CD4-positive, CD25-positive, alpha-beta regulatory T cell (primary cell): ENCODE results near the gene KCP. TPM values are rescaled to one million over a fixed set of nuclear protein-coding genes. Genes with fewer than 3 reads are reported as not detected.

Experiments used
- ATAC-seq, 2 donors: fragments of 150-1000 bp; cut with Tn5 transposase; one replicate each; pipeline ENCODE4 v1.10.0; 2021; ENCODE audit warnings: low read depth in 2 of 2, moderate number of reproducible peaks in 2 of 2, moderate library complexity in 1 of 2
- DNase-seq, 3 donors: peaks; one replicate each; pipeline versions ENCODE4 v3.0.0 to v3.0.0-alpha.2; 2012 to 2022; ENCODE audit warnings: mixed read lengths in 1 of 3
- H3K27ac ChIP-seq: one replicate; pipeline ENCODE4 v1.7.0; 2013; ENCODE audit warnings: mild to moderate bottlenecking, low read length; ENCODE audit not compliant: insufficient read depth, poor library complexity, severe bottlenecking
- H3K27me3 ChIP-seq: one replicate; pipeline ENCODE4 v1.7.0; 2013; ENCODE audit warnings: low read length; ENCODE audit not compliant: control insufficient read depth, insufficient read depth
- H3K36me3 ChIP-seq: one replicate; pipeline ENCODE4 v1.7.0; 2013; ENCODE audit warnings: mild to moderate bottlenecking, low read length, moderate library complexity; ENCODE audit not compliant: control insufficient read depth, insufficient read depth
- H3K4me1 ChIP-seq: 2 replicates; pipeline ENCODE4 v1.7.0; 2013; ENCODE audit warnings: mild to moderate bottlenecking, low read length; ENCODE audit not compliant: insufficient read depth, control insufficient read depth, poor library complexity, severe bottlenecking
- H3K4me3 ChIP-seq: one replicate; pipeline ENCODE4 v1.7.0; 2013; ENCODE audit warnings: low read depth, mild to moderate bottlenecking, low read length, moderate library complexity
- H3K9me3 ChIP-seq, 2 experiments: 1 replicate in 1 of 2; 2 replicates in 1 of 2; pipeline ENCODE4 v1.7.0; 2013; ENCODE audit warnings: low read length in 2 of 2, mild to moderate bottlenecking in 1 of 2, moderate library complexity in 1 of 2; ENCODE audit not compliant: control insufficient read depth in 2 of 2
- H3K27ac Mint-ChIP-seq, 3 donors: one replicate each; pipeline ENCODE4 v1.8.0; 2020 to 2022; ENCODE audit warnings: mild to moderate bottlenecking in 3 of 3, mixed read lengths in 3 of 3, moderate library complexity in 2 of 3
- H3K27me3 Mint-ChIP-seq: one replicate; pipeline ENCODE4 v1.8.0; 2022; ENCODE audit warnings: mild to moderate bottlenecking, mixed read lengths
- H3K36me3 Mint-ChIP-seq: one replicate; pipeline ENCODE4 v1.8.0; 2020; ENCODE audit warnings: mixed read lengths
- H3K4me1 Mint-ChIP-seq, 4 donors: one replicate each; pipeline ENCODE4 v1.8.0; 2020 to 2022; ENCODE audit warnings: mixed read lengths in 4 of 4, mild to moderate bottlenecking in 1 of 4
- H3K4me3 Mint-ChIP-seq, 4 donors: one replicate each; pipeline ENCODE4 v1.8.0; 2020 to 2022; ENCODE audit warnings: mild to moderate bottlenecking in 4 of 4, mixed read lengths in 4 of 4, moderate library complexity in 3 of 4
- H3K9me3 Mint-ChIP-seq, 7 donors: one replicate each; pipeline ENCODE4 v1.8.0; 2020 to 2022; ENCODE audit warnings: mixed read lengths in 7 of 7, mild to moderate bottlenecking in 3 of 7, moderate library complexity in 2 of 7
- polyA plus RNA-seq, 4 donors: library from polyadenylated mRNA; unstranded; fragments of 300-500 nt; fragmentation: Illumina TruSeq; gene quantifications; one replicate each; pipeline ENCODE4 v1.2.3, GENCODE V29; 2021
- total RNA-seq: library from RNA; stranded (reverse); gene quantifications from one replicate; pipeline ENCODE4 v1.2.3, GENCODE V29; 2022

KCP gene
- total and polyA plus RNA-seq, 5 donors from 2014 or later, result 0.08 to 0.22 (median 0.08) TPM; not detected in 2

DNA sequence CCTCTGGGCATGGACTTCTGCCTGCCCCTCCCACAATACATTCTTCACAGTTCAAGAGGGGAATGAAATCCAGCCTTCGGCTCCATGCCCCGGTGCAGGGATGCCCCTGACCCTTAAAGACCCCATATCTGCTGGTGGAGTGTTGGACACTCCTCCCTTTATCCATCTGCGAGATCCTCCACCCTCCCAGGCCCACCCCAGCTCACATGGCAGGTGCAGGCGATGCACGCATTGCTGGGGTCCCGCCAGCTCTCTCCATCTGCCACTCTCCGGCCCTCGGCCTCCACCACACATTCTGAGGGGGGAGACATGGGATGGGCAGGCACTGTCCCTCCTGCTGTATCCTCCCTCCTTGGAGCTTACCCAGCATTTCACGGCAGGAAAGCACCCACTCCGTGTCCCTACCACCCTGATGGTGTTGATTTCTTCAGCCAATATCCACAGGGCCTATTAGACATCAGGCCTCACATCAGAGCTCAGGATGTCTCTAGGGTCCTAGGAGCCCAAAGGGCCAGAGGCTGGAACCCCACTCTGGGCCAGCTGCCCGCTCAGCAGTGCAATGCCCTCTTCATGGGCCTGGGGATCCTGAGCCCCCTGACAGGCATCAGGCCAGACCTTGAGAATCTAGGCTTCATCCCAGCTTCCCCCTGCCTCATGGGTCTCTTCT, 29.6 kb downstream of the KCP start:
- H3K36me3 ChIP-seq, result no peaks in the 10 kb centered on the region
- no peaks in the 10 kb centered on the region for H3K4me1 ChIP-seq
- ATAC-seq (no peak), DNase-seq (no peak)
- H3K36me3 Mint-ChIP-seq, result no peaks in the 10 kb centered on the region
- H3K4me3 ChIP-seq, result no peak overlapping the region
- H3K27ac Mint-ChIP-seq, result peak overlapping the region in 1 of 3 donors; percentile 25
- no peak overlapping the region for H3K4me3 Mint-ChIP-seq
- peaks cover 0 to 2% (median 0%) of the 10 kb centered on the region in 7 donors for H3K9me3 Mint-ChIP-seq
- no peaks in the 10 kb centered on the region for H3K27me3 ChIP-seq
- H3K4me1 Mint-ChIP-seq, result no peaks in the 10 kb centered on the region
- no peaks in the 10 kb centered on the region for H3K9me3 ChIP-seq
- H3K27ac ChIP-seq, result no peak overlapping the region
- H3K27me3 Mint-ChIP-seq, result no peaks in the 10 kb centered on the region

DNA sequence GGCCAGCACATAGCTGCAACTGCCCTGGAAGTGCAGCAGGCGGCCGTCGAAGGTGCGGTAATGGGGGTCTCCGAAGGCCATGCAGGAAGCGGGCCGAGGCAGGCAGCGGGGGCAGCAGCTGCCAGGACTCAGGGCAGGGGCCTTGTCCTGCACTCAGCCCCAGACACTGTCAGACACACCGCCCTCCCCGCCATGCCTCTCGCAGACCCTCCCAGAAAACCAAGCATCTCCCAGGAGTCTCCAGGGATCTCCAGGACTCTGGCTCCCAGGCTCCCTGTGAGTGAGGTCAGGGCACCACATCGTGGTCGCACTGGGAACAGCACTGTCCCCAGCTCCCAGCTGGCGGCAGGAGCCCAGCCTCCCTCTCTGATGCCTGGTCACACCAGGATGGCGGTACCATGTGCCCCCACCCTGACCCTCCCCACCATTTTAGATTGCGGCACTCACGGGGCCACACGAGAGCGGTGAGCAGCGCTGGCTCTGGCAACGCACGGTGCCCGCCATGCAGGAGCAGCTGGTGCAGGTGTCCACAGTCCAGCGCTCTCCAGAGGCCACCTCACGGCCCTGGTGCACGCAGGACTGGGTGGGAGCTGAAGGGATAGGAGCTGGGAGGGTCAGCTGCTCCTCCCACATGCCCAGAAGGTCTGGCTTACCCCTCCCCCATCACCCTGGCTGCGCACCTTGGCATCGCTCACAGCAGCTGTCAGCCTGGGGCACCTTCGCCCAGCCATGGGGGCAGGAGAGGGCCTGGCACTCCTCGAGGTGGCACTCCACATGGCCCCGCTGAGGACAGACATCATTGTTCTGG, 30.4 kb downstream of the KCP start:
- Mint-ChIP-seq H3K27me3 (no peaks in the 10 kb centered on the region), H3K9me3 (peaks cover 0 to 2% (median 0%) of the 10 kb centered on the region in 7 donors), H3K27ac (peak overlapping the region in 1 of 3 donors; percentile 56), H3K4me3 (no peak overlapping the region), H3K36me3 (no peaks in the 10 kb centered on the region), H3K4me1 (no peaks in the 10 kb centered on the region)
- H3K27me3 ChIP-seq, result no peaks in the 10 kb centered on the region
- H3K27ac ChIP-seq, result no peak overlapping the region
- no peaks in the 10 kb centered on the region for H3K4me1 ChIP-seq
- no peaks in the 10 kb centered on the region for H3K36me3 ChIP-seq
- DNase-seq, result no peak
- H3K4me3 ChIP-seq, result no peak overlapping the region
- ATAC-seq, result no peak
- no peaks in the 10 kb centered on the region for H3K9me3 ChIP-seq

DNA sequence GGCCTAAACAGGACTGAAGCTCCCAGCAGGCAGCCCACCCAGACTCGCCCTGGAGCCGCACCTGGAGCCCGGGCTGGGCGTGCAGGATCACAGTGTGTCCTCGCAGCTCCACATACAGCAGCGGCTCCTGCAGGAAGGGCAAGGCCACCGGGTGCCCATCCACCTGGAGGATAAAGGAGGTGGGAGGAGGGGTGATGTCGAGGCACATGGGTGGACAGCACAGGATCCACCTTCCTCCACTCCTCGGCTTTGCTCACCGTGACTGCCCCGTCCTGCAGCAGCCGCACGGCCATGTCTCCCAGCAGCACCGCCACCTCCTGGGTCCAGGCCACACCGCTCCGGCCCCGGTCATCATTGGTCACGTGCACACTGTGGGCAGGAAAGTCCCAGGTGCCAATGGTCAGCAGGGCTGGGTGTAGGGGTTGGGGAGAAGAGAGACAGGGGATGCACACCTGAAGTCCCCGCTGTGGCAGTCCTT, 31.0 kb downstream of the KCP start:
- Mint-ChIP-seq H3K27ac (no peak overlapping the region), H3K4me3 (no peak overlapping the region), H3K36me3 (no peaks in the 10 kb centered on the region), H3K9me3 (peaks cover 0 to 2% (median 0%) of the 10 kb centered on the region in 7 donors), H3K4me1 (no peaks in the 10 kb centered on the region), H3K27me3 (no peaks in the 10 kb centered on the region)
- H3K4me3 ChIP-seq, result no peak overlapping the region
- H3K36me3 ChIP-seq, result no peaks in the 10 kb centered on the region
- H3K27ac ChIP-seq, result no peak overlapping the region
- ATAC-seq (no peak), DNase-seq (no peak)
- H3K9me3 ChIP-seq, result no peaks in the 10 kb centered on the region
- no peaks in the 10 kb centered on the region for H3K27me3 ChIP-seq
- H3K4me1 ChIP-seq, result no peaks in the 10 kb centered on the region

DNA sequence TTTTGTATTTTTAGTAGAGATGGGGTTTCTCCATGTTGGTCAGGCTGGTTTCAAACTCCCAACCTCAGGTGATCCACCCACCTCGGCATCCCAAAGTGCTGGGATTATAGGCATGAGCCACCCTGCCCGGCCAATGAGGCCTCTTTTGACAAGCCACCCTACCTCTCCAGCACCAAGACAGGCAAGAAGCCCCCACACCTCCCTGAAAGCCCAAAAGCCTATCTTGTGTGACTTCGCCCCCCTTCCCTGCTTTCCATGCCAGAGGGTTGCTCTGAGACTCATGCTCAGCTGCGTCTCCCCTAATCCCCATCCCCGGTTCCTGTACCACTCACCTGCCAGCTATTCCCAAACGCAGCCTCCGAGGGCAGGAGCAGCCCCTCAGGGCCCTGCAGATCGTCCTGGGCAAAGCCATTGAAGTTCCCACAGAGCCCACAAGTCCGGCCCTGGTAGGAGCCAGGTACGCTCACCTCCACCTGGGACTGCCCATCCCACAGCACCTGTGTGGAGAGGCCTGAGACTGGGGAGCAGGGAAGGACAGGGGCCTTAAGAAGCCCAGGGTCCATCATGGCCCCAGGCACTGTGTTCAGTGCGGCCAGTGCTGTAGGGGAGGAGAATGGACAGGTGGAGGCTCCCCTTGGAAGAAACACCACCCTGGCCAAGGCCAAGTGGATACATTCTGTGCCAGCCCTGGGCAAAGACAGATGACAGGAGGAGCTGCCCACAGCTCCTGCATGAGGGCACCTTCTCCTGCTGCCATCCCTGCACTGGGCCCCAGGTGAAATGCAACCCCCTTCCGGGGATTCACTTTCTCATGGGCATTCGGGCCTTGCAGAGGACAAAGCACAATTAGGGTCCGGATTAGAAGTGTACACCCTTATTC, 32.0 kb downstream of the KCP start:
- ATAC-seq, result no peak
- no peaks in the 10 kb centered on the region for H3K27me3 Mint-ChIP-seq
- Histone ChIP-seq H3K27ac (no peak overlapping the region), H3K27me3 (no peaks in the 10 kb centered on the region), H3K36me3 (no peaks in the 10 kb centered on the region), H3K4me3 (no peak overlapping the region), H3K9me3 (no peaks in the 10 kb centered on the region), H3K4me1 (no peaks in the 10 kb centered on the region)
- H3K4me1 Mint-ChIP-seq, result no peaks in the 10 kb centered on the region
- DNase-seq, result no peak
- H3K4me3 Mint-ChIP-seq, result peak overlapping the region in 1 of 4 donors; percentile 92
- peaks cover 0 to 2% (median 0%) of the 10 kb centered on the region in 7 donors for H3K9me3 Mint-ChIP-seq
- H3K36me3 Mint-ChIP-seq, result no peaks in the 10 kb centered on the region
- H3K27ac Mint-ChIP-seq, result peak overlapping the region in 1 of 3 donors; percentile 9

DNA sequence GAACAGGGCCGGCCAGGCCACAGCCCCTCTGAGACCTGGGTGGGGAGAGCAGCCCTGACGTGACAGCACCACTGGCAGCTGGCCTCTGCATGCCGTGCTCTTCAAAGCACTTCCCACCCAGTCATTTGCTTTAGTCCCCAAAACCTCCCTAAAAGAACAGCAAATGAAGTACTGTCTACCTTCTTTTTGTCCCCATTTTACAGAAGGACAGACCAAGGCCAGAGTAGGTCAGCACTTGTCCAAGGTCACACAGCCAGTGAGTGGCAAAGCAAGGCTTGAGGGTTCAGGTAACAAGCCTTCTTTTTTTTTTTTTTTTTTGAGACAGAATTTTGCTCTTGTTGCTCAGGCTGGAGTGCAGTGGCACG, 32.8 kb downstream of the KCP start:
- no peaks in the 10 kb centered on the region for H3K27me3 Mint-ChIP-seq
- no peak for DNase-seq

DNA sequence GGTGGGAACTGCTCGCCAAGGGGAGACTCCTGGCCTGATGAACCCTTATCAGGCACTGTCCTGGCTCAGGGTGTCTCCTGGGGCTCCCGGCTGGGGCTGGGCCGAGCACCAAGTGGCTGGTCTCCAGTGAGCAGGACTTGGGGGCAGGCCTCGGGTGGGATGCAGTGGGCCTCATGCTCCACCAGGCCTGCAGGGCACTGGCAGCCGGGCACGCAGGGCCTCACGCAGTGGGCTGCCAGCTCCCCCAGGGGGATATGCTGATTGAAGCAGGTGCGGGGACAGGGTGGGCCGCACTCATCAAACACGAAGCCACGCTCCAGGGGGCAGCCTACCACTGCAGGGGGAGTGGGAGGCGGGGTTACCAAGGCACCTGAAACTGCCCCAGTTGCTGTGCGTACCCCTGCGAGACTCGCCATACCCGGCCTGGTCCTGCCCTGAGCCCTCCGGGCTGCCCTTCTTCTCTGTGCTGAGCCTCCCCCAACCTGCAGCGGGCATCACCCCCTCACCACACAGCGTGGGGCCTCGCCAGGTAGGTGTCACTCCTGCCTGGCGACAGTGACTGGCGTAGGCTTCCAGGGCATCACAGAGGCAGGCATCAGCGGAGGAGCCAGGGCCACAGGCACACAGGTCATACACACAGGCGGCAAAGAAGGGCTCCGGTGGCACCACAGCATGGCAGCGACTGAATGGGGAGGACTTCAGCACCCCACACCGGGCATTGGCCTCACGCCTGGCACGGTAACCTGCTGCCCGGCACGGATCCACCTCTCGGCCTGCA, 33.3 kb downstream of the KCP start:
- H3K9me3 ChIP-seq, result no peaks in the 10 kb centered on the region
- H3K4me1 Mint-ChIP-seq, result no peaks in the 10 kb centered on the region
- no peak overlapping the region for H3K27ac ChIP-seq
- H3K36me3 ChIP-seq, result no peaks in the 10 kb centered on the region
- no peak overlapping the region for H3K4me3 Mint-ChIP-seq
- H3K27me3 Mint-ChIP-seq, result peaks cover under 1% of the 10 kb centered on the region
- H3K4me3 ChIP-seq, result no peak overlapping the region
- no peaks in the 10 kb centered on the region for H3K27me3 ChIP-seq
- no peaks in the 10 kb centered on the region for H3K4me1 ChIP-seq
- no peak overlapping the region for H3K27ac Mint-ChIP-seq
- no peaks in the 10 kb centered on the region for H3K36me3 Mint-ChIP-seq
- DNase-seq (no peak), ATAC-seq (no peak)
- H3K9me3 Mint-ChIP-seq, result peaks cover 0 to 2% (median 0%) of the 10 kb centered on the region in 7 donors

More for the DNA sequence above, 32.8 kb downstream of the KCP start:
- no peaks in the 10 kb centered on the region for H3K9me3 ChIP-seq
- Mint-ChIP-seq H3K36me3 (no peaks in the 10 kb centered on the region), H3K4me1 (no peaks in the 10 kb centered on the region), H3K4me3 (no peak overlapping the region), H3K27ac (no peak overlapping the region), H3K9me3 (peaks cover 0 to 2% (median 0%) of the 10 kb centered on the region in 7 donors)
- H3K27me3 ChIP-seq, result no peaks in the 10 kb centered on the region
- H3K36me3 ChIP-seq, result no peaks in the 10 kb centered on the region
- no peaks in the 10 kb centered on the region for H3K4me1 ChIP-seq
- H3K4me3 ChIP-seq, result no peak overlapping the region
- ATAC-seq, result no peak
- no peak overlapping the region for H3K27ac ChIP-seq

DNA sequence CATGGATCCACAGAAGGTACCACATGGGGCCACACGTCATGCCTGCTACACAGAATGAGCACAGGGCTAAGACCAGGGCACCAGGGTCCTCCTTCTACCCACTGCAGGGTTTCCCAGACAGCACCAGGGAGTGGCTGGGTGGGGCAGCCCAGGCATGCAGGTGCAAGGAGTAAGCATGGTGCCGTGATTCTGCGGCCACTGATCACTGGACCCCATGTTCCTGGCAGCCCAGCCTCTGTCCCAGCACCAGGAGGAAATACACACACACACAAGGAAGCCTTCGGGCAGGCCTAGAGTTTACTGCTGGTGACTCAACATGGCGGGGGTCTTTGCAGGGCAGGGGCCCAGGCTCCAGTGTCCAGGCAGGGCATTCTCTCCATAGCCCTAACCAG, 33.9 kb downstream of the KCP start:
- no peak overlapping the region for H3K4me3 ChIP-seq
- H3K4me1 ChIP-seq, result no peaks in the 10 kb centered on the region
- H3K27ac ChIP-seq, result no peak overlapping the region
- no peak overlapping the region for H3K4me3 Mint-ChIP-seq
- no peaks in the 10 kb centered on the region for H3K36me3 Mint-ChIP-seq
- no peak for ATAC-seq
- no peak overlapping the region for H3K27ac Mint-ChIP-seq
- H3K9me3 Mint-ChIP-seq, result peaks cover 0 to 2% (median 0%) of the 10 kb centered on the region in 7 donors
- peaks cover 7% of the 10 kb centered on the region for H3K27me3 Mint-ChIP-seq
- H3K36me3 ChIP-seq, result no peaks in the 10 kb centered on the region
- H3K9me3 ChIP-seq, result no peaks in the 10 kb centered on the region
- no peaks in the 10 kb centered on the region for H3K27me3 ChIP-seq
- H3K4me1 Mint-ChIP-seq, result peaks cover 0 to 4% (median 0%) of the 10 kb centered on the region in 4 donors
- no peak for DNase-seq
